ENCODE measurements around the gene DENND2A. TPM values are rescaled to one million over a fixed set of nuclear protein-coding genes. Genes with fewer than 3 reads are reported as not detected.

The DENND2A gene
- total RNA-seq: 10 to 100 TPM in 1 of 3 donors, 1 to 10 TPM in 2; 6.9 to 13.1 (median 7.6) TPM

- H3K4me3 ChIP-seq: peak within 1 kb of the TSS; percentile 60 to 87 (median 70)
- no peaks in the 10 kb centered on the region for H3K9me3 ChIP-seq
- no peaks in the 10 kb centered on the region for H3K36me3 ChIP-seq
- peak in 1 of 2 donors; percentile 57 for DNase-seq (ENCODE audit: low spot score in 2 of 2)
- no peak for TF ChIP-seq POLR2AphosphoS5 (IDR thresholded peaks at IDR 0.05)
- TF ChIP-seq POLR2A (IDR thresholded peaks at IDR 0.05): no peak
- no peak for TF ChIP-seq CTCF (IDR thresholded peaks at IDR 0.05)
- H3K27ac ChIP-seq: peak within 1 kb of the TSS; percentile 73 to 93
- H3K4me1 ChIP-seq: no peaks in the 10 kb centered on the region
- intact Hi-C loops (cut with DNase I; ENCODE audit: low total_unique reads): no loop called here
- H3K27me3 ChIP-seq: peaks cover 0 to 10% of the 10 kb centered on the region in 2 donors
Observed at GRCh38 chr7:140640727-140641523, at the start of gene DENND2A. TSS of gene DENND2A (minus strand) at chr7:140640813. CDS start at chr7:140602397, 38,416 bp downstream.

GRCh38 chr7:140689199-140690152, 48.9 kb upstream of the DENND2A start:
- no peak overlapping the region for H3K4me3 ChIP-seq
- H3K9me3 ChIP-seq: no peaks in the 10 kb centered on the region
- TF ChIP-seq POLR2AphosphoS5 (IDR thresholded peaks at IDR 0.05): no peak
- TF ChIP-seq CTCF (IDR thresholded peaks at IDR 0.05): no peak
- TF ChIP-seq POLR2A (IDR thresholded peaks at IDR 0.05): no peak
- H3K36me3 ChIP-seq: peaks cover 4% of the 10 kb centered on the region
- no peaks in the 10 kb centered on the region for H3K27me3 ChIP-seq
- no peaks in the 10 kb centered on the region for H3K4me1 ChIP-seq
- intact Hi-C loops (cut with DNase I; ENCODE audit: low total_unique reads): loop anchor here (10.0 kb wide), 1 partner anchor 1725 kb away; no protein-coding TSS in a partner anchor
- H3K27ac ChIP-seq: no peak overlapping the region
- peak in 1 of 2 donors; percentile 8 for DNase-seq (ENCODE audit: low spot score in 2 of 2)

GRCh38 chr7:140688341-140688740, 47.7 kb upstream of the DENND2A start:
- Histone ChIP-seq H3K4me3 (no peak overlapping the region), H3K4me1 (no peaks in the 10 kb centered on the region), H3K36me3 (peaks cover 4% of the 10 kb centered on the region), H3K9me3 (no peaks in the 10 kb centered on the region), H3K27me3 (no peaks in the 10 kb centered on the region), H3K27ac (no peak overlapping the region)
- DNase-seq (ENCODE audit: low spot score in 2 of 2): no peak
- intact Hi-C loops (cut with DNase I; ENCODE audit: low total_unique reads): loop anchor here (10.0 kb wide), 1 partner anchor 1724 kb away; no protein-coding TSS in a partner anchor
- TF ChIP-seq CTCF (IDR thresholded peaks at IDR 0.05): no peak
- no peak for TF ChIP-seq POLR2AphosphoS5 (IDR thresholded peaks at IDR 0.05)
- TF ChIP-seq POLR2A (IDR thresholded peaks at IDR 0.05): no peak

- H3K9me3 ChIP-seq: no peaks in the 10 kb centered on the region
- DNase-seq (ENCODE audit: low spot score in 2 of 2): no peak
- H3K4me1 ChIP-seq: no peaks in the 10 kb centered on the region
- peaks cover 4% of the 10 kb centered on the region for H3K36me3 ChIP-seq
- no peak overlapping the region for H3K4me3 ChIP-seq
- TF ChIP-seq POLR2A (IDR thresholded peaks at IDR 0.05) (no peak), CTCF (IDR thresholded peaks at IDR 0.05) (no peak), POLR2AphosphoS5 (IDR thresholded peaks at IDR 0.05) (no peak)
- no peaks in the 10 kb centered on the region for H3K27me3 ChIP-seq
- H3K27ac ChIP-seq: no peak overlapping the region
- intact Hi-C loops (cut with DNase I; ENCODE audit: low total_unique reads): loop anchor here (10.0 kb wide), 1 partner anchor 1722 kb away; no protein-coding TSS in a partner anchor
Observed at GRCh38 chr7:140686921-140687320, 46.3 kb upstream of the DENND2A start.
